GM10266 (cell line): ENCODE data around the gene HBB.
"Not testable (repeated sequence)": the region's sequence is repeated elsewhere in the genome, so short reads cannot be mapped to it uniquely, and the experiment has no call there.

Experiments used
- DNase-seq: peaks from one replicate; pipeline ENCODE4 v3.0.0; 2012; ENCODE audit errors: extremely low spot score
- TF ChIP-seq, protein P1 (sequence below): IDR thresholded peaks from 2 replicates; pipeline ENCODE4 v1.5.1; 2012; ENCODE audit warnings: mild to moderate bottlenecking, low read depth; ENCODE audit not compliant: control insufficient read depth, insufficient read depth; ENCODE audit errors: missing control alignments

Gene HBB

DNA sequence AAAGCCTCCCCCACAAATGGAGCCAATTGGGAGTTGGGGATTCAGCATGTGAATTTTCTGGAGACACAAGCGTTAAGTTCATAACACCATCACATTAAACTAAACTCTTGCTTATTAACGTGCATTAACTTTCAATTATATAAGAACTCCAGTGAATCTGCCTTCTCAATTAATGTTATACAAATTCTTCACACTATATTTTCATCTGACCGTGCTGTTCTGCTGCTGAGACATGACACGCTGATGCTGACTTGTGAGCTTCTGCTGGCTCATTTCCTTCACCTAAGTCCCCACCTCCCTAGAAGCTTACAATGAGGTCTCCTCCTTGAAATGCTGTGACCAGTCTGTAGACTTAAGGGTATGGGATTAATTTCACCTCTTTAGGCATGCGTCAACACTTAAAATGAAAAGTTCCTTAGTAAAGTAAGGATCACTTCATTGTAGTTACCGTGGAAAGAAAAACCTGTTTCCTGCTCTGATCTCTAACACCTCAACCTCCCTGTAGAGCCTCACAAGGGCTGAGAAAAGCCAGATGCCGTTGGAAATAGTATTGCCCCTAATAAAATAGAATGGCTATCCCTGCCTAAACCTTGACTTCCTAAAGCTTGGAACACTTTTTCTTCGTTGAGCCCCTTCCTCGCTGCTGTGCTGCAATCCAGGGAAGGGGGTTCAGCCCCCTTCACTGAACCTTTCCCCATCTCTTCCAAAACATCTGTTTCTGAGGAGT lies 25.5 kb upstream of the HBB start:
- no peak for DNase-seq
- TF ChIP-seq, protein P1, sequence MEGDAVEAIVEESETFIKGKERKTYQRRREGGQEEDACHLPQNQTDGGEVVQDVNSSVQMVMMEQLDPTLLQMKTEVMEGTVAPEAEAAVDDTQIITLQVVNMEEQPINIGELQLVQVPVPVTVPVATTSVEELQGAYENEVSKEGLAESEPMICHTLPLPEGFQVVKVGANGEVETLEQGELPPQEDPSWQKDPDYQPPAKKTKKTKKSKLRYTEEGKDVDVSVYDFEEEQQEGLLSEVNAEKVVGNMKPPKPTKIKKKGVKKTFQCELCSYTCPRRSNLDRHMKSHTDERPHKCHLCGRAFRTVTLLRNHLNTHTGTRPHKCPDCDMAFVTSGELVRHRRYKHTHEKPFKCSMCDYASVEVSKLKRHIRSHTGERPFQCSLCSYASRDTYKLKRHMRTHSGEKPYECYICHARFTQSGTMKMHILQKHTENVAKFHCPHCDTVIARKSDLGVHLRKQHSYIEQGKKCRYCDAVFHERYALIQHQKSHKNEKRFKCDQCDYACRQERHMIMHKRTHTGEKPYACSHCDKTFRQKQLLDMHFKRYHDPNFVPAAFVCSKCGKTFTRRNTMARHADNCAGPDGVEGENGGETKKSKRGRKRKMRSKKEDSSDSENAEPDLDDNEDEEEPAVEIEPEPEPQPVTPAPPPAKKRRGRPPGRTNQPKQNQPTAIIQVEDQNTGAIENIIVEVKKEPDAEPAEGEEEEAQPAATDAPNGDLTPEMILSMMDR, result no peak

DNA sequence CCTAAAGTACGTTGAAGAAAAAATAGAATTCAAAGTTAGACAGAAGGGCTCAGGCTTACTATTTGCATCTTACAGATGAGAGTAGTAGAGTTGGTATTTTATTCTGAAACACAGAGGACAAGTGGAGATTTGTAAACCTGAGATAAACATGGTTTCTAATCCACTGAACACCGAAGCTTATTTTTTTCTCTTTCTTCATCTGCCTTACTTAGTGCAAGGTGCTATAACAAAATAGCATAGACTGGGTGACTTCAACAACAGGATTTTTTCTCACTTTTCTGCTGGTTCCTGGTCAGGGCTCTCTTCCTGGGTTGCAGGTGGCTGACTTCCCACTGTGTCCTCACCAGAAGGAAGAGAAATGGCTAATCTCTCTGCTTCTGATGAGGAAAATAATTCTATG lies 24.9 kb upstream of the HBB start:
- no peak for DNase-seq
- TF ChIP-seq, protein P1, result no peak

DNA sequence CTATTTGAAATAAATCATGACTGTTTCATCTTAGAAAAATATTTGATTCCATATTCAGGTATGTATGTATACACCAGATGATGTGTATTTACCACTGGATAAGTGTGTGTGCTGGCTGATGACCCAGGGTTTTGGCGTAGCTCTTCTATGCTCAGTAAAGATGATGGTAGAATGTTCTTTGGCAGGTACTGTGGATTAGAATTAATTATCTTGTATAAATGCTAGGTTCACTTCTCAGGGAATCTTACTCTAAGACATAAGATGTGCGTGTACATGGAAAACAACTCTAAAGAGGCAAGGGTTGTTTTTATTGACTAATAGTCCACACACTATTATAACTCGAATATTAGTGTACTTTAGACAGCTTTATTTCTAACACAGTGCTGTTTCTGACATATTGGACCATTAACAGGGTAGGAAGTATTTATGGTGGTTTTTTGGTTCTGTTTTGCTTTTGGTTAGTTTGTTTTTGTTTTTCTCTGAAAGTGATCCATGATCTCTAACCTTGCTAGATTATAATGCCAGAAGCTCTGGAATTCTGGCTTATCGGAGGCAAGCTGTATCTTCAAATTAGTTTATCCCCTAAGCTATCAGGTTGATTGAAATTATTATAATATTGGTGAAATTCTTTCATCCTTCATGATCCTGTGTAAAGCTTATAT lies 23.8 kb upstream of the HBB start:
- TF ChIP-seq, protein P1, result no peak
- DNase-seq, result no peak

DNA sequence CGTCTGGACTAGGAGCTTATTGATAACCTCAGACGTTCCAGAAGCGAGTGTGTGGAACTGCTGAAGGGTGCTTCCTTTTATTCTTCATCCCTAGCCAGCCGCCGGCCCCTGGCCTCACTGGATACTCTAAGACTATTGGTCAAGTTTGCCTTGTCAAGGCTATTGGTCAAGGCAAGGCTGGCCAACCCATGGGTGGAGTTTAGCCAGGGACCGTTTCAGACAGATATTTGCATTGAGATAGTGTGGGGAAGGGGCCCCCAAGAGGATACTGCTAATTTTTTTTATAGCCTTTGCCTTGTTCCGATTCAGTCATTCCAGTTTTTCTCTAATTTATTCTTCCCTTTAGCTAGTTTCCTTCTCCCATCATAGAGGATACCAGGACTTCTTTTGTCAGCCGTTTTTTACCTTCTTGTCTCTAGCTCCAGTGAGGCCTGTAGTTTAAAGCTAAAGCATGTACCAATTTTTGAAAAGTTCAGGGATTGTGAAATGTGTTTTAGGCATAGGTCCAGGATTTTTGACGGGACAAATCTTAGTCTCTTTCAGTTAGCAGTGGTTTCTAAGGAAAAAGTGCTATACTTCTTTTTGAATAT lies 23.0 kb upstream of the HBB start, which contains the start of gene HBG1:
Gene HBG1 (minus strand): TSS at position 51 of the 590 bp plus-strand sequence. CDS start 53 bp downstream, outside the sequence.
- DNase-seq, result not testable (repeated sequence)

DNA sequence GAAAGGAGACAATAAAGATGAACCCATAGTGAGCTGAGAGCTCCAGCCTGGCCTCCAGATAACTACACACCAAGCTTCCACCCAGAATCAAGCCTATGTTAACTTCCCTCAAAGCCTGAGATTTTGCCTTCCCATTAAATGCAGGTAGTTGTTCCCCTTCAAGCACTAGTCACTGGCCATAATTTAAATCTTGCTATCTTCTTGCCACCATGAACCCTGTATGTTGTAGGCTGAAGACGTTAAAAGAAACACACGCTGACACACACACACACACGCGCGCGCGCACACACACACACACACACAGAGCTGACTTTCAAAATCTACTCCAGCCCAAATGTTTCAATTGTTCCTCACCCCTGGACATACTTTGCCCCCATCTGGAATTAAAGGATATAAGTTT lies 21.6 kb upstream of the HBB start:
- DNase-seq, result not testable (repeated sequence)

DNA sequence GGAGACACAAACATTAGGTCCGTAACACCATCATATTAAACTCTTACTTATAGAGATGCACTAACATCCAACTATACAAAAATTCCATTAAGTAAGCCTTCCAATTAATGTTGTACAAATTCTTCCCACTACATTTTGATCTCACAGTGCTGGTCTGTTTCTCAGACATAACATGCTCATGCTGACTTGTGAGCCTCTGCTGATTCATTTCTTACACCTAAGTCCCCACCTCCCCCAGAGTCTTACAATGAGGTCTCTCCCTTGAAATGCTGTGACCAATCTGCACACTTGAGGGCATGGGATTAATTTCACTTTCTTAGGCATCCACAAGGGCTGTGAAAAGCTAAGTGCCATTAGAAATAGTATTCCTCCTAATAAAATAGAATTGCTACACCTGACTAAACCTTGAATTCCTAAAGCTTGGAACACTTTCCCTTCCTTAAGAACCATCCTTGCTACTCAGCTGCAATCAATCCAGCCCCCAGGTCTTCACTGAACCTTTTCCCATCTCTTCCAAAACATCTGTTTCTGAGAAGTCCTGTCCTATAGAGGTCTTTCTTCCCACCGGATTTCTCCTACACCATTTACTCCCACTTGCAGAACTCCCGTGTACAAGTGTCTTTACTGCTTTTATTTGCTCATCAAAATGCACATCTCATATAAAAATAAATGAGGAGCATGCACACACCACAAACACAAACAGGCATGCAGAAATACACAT lies 20.8 kb upstream of the HBB start:
- DNase-seq, result no peak
- TF ChIP-seq, protein P1, result no peak

DNA sequence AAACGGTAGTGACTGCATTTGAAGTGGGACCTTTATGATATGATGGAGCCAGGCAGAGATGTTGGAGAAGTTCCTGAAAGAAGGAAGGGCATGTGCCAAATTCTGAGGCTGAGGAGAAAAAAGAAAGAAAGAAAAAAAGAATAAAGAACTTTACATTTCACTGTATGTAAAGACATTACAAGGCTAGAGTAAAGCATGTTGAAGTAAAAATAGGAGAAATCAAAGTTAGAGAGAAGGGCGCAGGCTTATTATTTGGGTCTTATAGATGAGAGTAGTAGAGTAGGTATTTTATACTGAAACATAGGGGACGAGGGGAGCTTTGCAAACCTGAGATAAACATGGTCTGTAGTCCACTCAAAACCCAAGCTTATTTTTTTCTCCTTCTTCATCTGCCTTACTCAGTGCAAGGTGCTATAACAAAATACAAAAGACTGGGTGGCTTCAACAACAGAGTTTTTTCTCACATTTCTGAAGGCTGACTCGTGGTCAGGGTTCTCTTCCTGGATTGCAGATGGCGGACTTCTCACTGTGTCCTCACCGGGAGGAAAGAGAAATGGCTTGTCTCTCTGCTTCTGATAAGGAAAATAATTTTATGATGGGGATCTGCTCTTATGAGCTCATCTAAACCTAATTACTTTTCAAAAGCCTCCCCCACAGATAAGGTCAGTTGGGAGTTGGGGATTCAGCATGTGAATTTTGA lies 20.1 kb upstream of the HBB start:
- no peak for DNase-seq
- TF ChIP-seq, protein P1, result no peak
